ENCODE measurements around the gene TTC14. TPM values are rescaled to one million over a fixed set of nuclear protein-coding genes. Genes with fewer than 3 reads are reported as not detected.

The TTC14 gene
- total and polyA plus RNA-seq, 9 of the 15 experiments (the other 6 are each of a cell fraction or from before 2014, with no cell fraction given): 10.0 to 61.9 (median 27.0) TPM

GRCh38 chr3:180601688-180602666 lies at the start of gene TTC14 (continued):
- TF ChIP-seq CREB1 (IDR thresholded peaks at IDR 0.05): no peak
- 0 out of 2 replicates have a peak, but pooled peaks have one; percentile 6 for TF ChIP-seq CREB1 (CRISPR knock-in tag; IDR thresholded peaks at IDR 0.05)
- TF ChIP-seq HNRNPH1 (optimal IDR thresholded peaks at IDR 0.05; ENCODE audit: low read depth, low read length): no peak
- TF ChIP-seq MEF2A (IDR thresholded peaks at IDR 0.05; ENCODE audit: control insufficient read depth, low read depth, low read length): no peak
- TF ChIP-seq FOXM1 (IDR thresholded peaks at IDR 0.05; ENCODE audit: low read depth): 0 out of 2 replicates have a peak, but pooled peaks have one; percentile 33
- TF ChIP-seq FOXM1 (CRISPR knock-in tag; IDR thresholded peaks at IDR 0.05; ENCODE audit: low read depth): no peak; the same call in 1 of the 2 replicates
- no peak for TF ChIP-seq ZNF764 (CRISPR knock-in tag; IDR thresholded peaks at IDR 0.05; ENCODE audit: low read depth)
- TF ChIP-seq YBX1 (IDR thresholded peaks at IDR 0.05): no peak
- TF ChIP-seq YY1 (IDR thresholded peaks at IDR 0.05; ENCODE audit: borderline replicate concordance in 1 of 3, control insufficient read depth in 1 of 3, extremely low read depth in 1 of 3, insufficient read depth in 3 of 3, insufficient read length in 1 of 3, insufficient replicate concordance in 2 of 3, low read depth in 1 of 3, low read length in 2 of 3): peak in 1 of 3 experiments; percentile 6
- peak in 1 of 2 experiments; percentile 78; a peak in 2 of 4 replicates for TF ChIP-seq HDAC1 (IDR thresholded peaks at IDR 0.05)
- TF ChIP-seq ZNF217 (CRISPR knock-in tag; IDR thresholded peaks at IDR 0.05): no peak
- TF ChIP-seq HIVEP1 (CRISPR knock-in tag; IDR thresholded peaks at IDR 0.05): no peak
- TF ChIP-seq GATAD2A (IDR thresholded peaks at IDR 0.05): no peak
- no peak; the same call in 1 of the 2 replicates for TF ChIP-seq ZNF766 (CRISPR knock-in tag; conservative IDR thresholded peaks at IDR 0.05)
- 0 out of 2 replicates have a peak, but pooled peaks have one; percentile 47 for TF ChIP-seq ZNF175 (CRISPR knock-in tag; IDR thresholded peaks at IDR 0.05; ENCODE audit: low read depth)
- peak; percentile 78 for TF ChIP-seq HCFC1 (IDR thresholded peaks at IDR 0.05; ENCODE audit: low read depth, low read length)
- TF ChIP-seq CBFB (CRISPR knock-in tag; IDR thresholded peaks at IDR 0.05): 0 out of 2 replicates have a peak, but pooled peaks have one; percentile 17
- TF ChIP-seq PHF8 (IDR thresholded peaks at IDR 0.05; ENCODE audit: borderline replicate concordance, low read length): peak; percentile 91; the same call in 1 of the 2 replicates
- no peak for TF ChIP-seq FOXO4 (CRISPR knock-in tag; IDR thresholded peaks at IDR 0.05)
- peak; percentile 68 for TF ChIP-seq MBD2 (IDR thresholded peaks at IDR 0.05; ENCODE audit: borderline replicate concordance, low read depth)
- TF ChIP-seq POLR3G (IDR thresholded peaks at IDR 0.05; ENCODE audit: extremely low read depth, insufficient read length, insufficient replicate concordance): no peak
- TF ChIP-seq RAD51 (IDR thresholded peaks at IDR 0.05; ENCODE audit: borderline replicate concordance, low read depth): no peak

All from K562 (cell line).